ENCODE data around the gene CAMTA2. TPM values are rescaled to one million over a fixed set of nuclear protein-coding genes. Genes with fewer than 3 reads are reported as not detected.

CAMTA2 gene
- total RNA-seq, 1 donor from 2014 or later: 29.4 TPM

DNA sequence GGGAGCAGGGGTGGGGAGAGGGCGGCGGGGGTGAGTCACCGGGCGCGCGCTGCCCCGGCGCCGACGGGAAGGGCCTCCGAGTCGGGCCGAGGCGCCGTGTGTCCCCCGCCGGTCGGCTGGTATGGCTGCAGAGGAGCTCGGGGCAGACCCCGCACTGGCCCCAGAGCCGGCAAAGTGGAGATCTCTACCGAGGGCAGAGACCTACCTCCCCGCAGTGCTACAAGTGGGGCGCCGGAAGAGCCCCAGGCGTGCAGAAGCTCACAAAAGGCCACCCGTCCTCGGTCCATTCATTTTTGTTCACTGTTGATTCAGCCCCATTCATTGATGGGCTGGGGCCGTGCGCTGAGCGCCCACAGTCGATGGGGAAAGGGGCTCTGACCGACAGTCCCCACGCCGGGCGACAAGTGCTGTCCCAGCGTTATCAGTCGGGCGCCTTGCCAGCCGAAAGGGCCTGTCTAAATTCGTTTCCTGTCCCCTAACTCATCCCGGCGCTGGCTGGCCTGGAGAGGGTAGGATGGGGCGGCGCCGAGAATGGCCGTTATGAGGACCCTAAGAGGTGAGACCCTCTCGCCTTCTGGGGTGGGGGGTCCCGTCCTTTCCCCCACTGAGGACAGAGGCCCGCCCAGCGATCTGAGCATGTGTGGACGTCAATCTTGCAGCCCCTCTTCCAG, 37.3 kb downstream of the CAMTA2 start:
- DNase-seq: peak; percentile 87
- intact Hi-C loops (cut with DNase I): loop anchor here (2.0 kb wide), 1 partner anchor 17 kb away; the partner anchor contains the start of gene SPAG7
- ATAC-seq (ENCODE audit: poor library complexity): peak; percentile 1

GRCh38 chr17:4949321-4950074, 38.0 kb downstream of the CAMTA2 start:
- ATAC-seq (ENCODE audit: poor library complexity): peak; percentile 32
- intact Hi-C loops (cut with DNase I): loop anchor here (2.0 kb wide), 1 partner anchor 17 kb away; the partner anchor contains the start of gene SPAG7
- peak; percentile 85 for DNase-seq

GRCh38 chr17:4948931-4949320, 38.5 kb downstream of the CAMTA2 start:
- ATAC-seq (ENCODE audit: poor library complexity) (peak; percentile 84), DNase-seq (peak; percentile 91)
- intact Hi-C loops (cut with DNase I): no loop called here

- intact Hi-C loops (cut with DNase I): no loop called here
- ATAC-seq (ENCODE audit: poor library complexity) (peak; percentile 80), DNase-seq (peak; percentile 94)
These were observed 39.1 kb downstream of the CAMTA2 start, which contains the start of gene PFN1 for GRCh38 chr17:4948166-4948930. Gene PFN1 (minus strand): TSS chr17:4948530. CDS start chr17:4948394, 136 bp downstream.

DNA sequence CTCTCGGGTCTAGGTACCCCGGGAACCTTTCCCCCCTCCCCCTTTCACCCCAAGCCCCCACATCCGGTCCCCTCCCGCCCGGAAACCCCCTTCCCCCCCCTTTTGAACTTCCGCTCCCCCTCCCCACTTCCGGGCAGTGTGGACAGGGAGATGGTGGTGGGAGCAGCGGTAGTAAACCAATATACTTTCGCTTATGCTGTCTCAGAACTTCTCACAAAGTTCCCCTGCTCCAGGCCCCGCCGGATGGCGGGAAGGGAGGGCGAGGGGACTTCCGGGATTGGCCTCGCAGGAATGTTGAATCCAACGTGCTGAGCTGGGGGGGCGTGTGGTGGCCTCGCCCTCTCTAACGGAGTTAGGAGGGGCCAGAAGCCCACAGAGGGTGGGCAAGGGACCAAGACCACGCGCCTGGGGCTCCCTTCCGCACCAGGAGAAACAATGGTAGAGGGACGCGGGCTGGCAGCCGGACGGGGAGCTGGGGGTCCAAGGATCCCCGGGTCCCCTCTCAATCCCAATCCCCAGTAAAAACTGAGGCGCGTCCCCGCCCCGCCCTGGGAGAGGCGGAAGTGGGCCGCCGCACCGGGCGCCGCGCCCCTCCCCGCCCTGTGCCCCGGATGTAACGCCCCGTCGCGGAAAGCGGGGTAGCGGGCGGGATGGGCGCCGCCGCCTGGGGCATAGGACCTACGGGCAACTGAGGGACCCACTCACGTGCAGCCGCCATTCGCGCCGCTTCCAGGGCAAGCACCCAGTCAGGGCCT, 39.9 kb downstream of the CAMTA2 start:
- intact Hi-C loops (cut with DNase I): no loop called here
- ATAC-seq (ENCODE audit: poor library complexity) (peak; percentile 39), DNase-seq (peak; percentile 81)

DNA sequence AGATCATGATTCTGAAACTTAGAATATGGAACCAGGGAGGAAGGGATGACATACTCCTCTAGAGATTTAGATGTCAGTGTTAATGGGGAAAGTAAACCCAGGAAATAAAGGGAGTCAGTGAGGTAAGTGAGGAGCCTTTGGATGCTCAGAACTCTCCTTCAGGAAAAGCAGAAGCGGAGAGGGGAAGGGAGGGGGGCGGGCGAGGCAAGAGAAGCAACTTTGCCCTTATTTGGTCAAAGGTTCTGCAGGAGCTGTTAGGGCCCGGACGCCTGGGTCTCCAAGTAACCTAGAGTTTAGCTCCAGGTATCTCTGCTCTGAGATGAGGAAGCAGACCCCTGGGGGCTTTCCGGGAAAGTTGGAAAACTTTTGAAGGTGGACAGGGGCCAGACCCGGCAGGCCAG, 40.5 kb downstream of the CAMTA2 start:
- ATAC-seq (ENCODE audit: poor library complexity) (no peak), DNase-seq (no peak)
- intact Hi-C loops (cut with DNase I): no loop called here

DNA sequence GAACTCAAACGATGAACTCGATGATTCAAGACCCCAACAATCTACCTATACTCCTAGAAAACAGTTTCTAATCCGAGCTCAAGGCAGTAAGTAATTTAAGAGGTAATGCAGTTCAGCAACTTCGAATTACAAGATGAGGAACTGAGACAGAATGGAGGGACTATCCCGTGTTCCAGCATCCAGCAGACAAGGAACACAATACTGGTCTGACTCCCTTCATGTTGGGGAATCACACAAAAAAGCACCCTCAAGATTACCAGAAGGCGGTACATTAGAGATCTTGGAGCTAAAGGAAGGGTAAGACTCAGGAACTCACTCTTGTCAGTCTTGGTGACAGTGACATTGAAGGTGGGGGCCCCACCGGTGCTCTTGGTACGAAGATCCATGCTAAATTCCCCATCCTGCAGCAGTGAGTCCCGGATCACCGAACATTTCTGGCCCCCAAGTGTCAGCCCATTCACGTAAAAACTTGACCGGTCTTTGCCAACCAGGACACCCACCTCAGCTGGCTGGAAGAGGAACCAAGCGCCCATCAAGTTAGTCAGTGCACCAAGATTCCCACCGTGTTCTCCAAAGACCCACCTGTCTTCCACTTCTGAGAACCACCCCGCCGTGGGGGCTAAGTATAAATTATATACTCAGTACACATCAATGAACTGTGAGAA, 41.0 kb downstream of the CAMTA2 start:
- DNase-seq (no peak), ATAC-seq (ENCODE audit: poor library complexity) (no peak)
- intact Hi-C loops (cut with DNase I): no loop called here

- no peak for DNase-seq
- intact Hi-C loops (cut with DNase I): no loop called here
- no peak for ATAC-seq (ENCODE audit: poor library complexity)
These were observed 41.6 kb downstream of the CAMTA2 start for GRCh38 chr17:4945944-4946280.

DNA sequence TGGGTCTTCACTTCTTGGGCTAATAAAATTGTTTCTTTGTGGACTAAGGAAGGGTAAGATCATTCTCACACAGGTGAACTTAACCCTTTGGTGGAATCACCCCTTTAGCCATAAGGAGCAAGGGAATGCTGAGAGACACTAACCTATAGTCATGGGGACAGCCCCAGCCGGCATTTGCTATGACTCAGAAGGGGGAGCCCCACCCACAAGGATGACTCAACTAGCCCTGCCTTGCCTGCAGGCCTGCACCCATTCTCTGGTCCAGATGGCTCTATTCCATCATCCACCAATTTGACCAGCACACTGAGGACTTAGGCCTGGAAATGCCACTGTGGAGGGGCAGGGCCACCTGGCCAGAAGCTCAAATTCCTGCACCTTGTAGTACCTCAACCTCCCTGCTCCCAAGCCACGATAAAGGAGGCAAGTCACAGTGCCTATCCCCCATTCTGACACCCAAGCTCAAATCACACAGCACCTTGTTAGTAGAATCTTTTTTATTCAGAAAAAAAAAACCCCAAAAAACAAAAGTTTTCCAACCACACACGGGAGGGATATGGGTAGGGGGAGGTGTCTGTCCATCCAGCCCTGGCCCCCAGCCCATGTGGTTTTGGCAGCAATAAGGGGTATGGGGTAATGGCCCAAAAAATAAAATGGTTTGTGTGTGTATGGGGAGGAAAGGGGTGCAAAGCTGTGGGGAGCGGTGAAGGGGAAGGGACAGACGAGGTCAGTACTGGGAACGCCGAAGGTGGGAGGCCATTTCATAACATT, 42.1 kb downstream of the CAMTA2 start:
- intact Hi-C loops (cut with DNase I): no loop called here
- ATAC-seq (ENCODE audit: poor library complexity): no peak
- peak; percentile 84 for DNase-seq

DNA sequence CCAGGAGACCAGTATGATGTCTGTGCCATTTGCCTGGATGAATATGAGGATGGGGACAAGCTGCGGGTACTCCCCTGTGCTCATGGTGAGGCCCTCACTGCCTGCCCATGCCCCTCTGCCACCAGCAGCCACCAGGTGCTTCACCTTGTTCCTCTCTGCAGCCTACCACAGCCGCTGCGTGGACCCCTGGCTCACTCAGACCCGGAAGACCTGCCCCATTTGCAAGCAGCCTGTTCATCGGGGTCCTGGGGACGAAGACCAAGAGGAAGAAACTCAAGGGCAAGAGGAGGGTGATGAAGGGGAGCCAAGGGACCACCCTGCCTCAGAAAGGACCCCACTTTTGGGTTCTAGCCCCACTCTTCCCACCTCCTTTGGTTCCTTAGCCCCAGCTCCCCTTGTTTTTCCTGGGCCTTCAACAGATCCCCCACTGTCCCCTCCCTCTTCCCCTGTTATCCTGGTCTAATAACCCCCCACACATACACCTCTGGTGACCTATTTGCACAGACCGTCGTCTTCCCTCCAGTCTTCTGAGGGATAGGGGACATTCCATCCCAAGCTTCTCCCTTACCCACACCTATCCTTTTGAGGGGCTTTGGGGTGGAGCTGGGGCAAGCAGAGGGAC, 42.8 kb downstream of the CAMTA2 start:
- intact Hi-C loops (cut with DNase I): no loop called here
- no peak for ATAC-seq (ENCODE audit: poor library complexity)
- DNase-seq: no peak

GRCh38 chr17:4944163-4944553, 43.3 kb downstream of the CAMTA2 start:
- intact Hi-C loops (cut with DNase I): no loop called here
- no peak for DNase-seq
- ATAC-seq (ENCODE audit: poor library complexity): no peak

DNA sequence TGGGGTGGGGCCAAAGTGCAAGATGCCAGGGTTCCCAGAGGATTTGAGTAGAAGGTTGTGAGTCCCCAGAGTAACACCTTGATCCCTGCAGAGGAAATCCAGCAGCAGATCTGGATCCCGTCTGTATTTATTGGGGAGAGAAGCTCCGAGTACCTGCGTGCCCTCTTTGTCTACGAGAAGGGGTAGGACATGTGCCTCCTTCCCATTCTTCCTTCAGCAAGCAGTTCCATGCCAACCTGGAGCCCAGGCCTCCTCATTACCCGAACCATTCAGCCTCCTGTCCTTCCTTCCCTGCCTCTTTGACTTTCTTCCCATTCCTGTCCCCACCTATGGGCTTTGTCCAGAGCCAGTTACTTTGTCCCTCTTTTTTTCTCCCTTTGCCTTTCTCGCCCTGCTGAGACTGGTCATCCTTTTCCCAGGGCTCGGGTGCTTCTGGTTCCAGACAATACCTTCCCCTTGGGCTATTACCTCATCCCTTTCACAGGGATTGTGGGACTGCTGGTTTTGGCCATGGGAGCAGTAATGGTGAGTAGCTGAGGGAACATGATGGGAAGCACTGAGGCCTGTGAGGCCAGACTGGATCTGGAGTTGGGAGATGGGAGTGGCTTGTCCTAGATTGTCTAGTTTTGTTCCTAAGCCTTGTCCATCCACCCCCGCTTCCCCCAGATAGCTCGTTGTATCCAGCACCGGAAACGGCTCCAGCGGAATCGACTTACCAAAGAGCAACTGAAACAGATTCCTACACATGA, 44.5 kb downstream of the CAMTA2 start:
- intact Hi-C loops (cut with DNase I): no loop called here
- DNase-seq (no peak), ATAC-seq (ENCODE audit: poor library complexity) (no peak)

- no peak for ATAC-seq (ENCODE audit: poor library complexity)
- no peak for DNase-seq
- intact Hi-C loops (cut with DNase I): no loop called here
These were observed 46.2 kb downstream of the CAMTA2 start for GRCh38 chr17:4941319-4941610.

- DNase-seq: no peak
- ATAC-seq (ENCODE audit: poor library complexity): peak; percentile 78
- intact Hi-C loops (cut with DNase I): no loop called here
These were observed 46.7 kb downstream of the CAMTA2 start for GRCh38 chr17:4940555-4941318.

- DNase-seq: peak; percentile 95
- peak; percentile 95 for ATAC-seq (ENCODE audit: poor library complexity)
- intact Hi-C loops (cut with DNase I): no loop called here
These were observed 47.5 kb downstream of the CAMTA2 start, which contains the start of the genes RNF167 and SLC25A11 for GRCh38 chr17:4939796-4940554. Gene RNF167 (plus strand): TSS chr17:4940268. CDS start chr17:4940910, 642 bp downstream. Gene SLC25A11 (minus strand): TSS chr17:4940046. CDS start chr17:4939910, 136 bp downstream.

All from Right ventricle myocardium superior (tissue), 1 donor.